ENCODE data around the gene PRKCB.

Gene PRKCB

GRCh38 chr16:23922406-23922805 lies 86.6 kb downstream of the PRKCB start:
- H3K4me3 ChIP-seq (ENCODE audit: low read depth, low read length), result no peak overlapping the region
- ChIA-PET POLR2A (no interaction called here), CTCF (interaction anchor here (0.6 kb wide), 1 partner anchor 37 kb away, joined by 3 read pairs; no protein-coding TSS in a partner anchor)
- H3K27ac ChIP-seq (ENCODE audit: extremely low read depth, low read depth, low read length), result no peak overlapping the region
- no peaks in the 10 kb centered on the region for H3K9me3 ChIP-seq (ENCODE audit: control insufficient read depth, insufficient read depth, low read depth, low read length)
- H3K36me3 ChIP-seq (ENCODE audit: control insufficient read depth in 2 of 2, insufficient read depth in 1 of 2, low read length in 2 of 2), result no peaks in the 10 kb centered on the region
- H3K4me1 ChIP-seq (ENCODE audit: control insufficient read depth, insufficient read depth, low read length), result no peaks in the 10 kb centered on the region
- TF ChIP-seq, protein P1, sequence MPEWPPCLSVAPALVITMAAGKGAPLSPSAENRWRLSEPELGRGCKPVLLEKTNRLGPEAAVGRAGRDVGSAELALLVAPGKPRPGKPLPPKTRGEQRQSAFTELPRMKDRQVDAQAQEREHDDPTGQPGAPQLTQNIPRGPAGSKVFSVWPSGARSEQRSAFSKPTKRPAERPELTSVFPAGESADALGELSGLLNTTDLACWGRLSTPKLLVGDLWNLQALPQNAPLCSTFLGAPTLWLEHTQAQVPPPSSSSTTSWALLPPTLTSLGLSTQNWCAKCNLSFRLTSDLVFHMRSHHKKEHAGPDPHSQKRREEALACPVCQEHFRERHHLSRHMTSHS (tag by site-specific recombination; IDR thresholded peaks at IDR 0.05), result no peak
- TF ChIP-seq ZNF747 (tag by site-specific recombination; IDR thresholded peaks at IDR 0.05) (no peak), ZNF292 (tag by site-specific recombination; IDR thresholded peaks at IDR 0.05; ENCODE audit: borderline replicate concordance, low read depth) (no peak), KLF8 (tag by site-specific recombination; IDR thresholded peaks at IDR 0.05) (no peak), HOXA7 (CRISPR knock-in tag; IDR thresholded peaks at IDR 0.05; ENCODE audit: borderline replicate concordance) (no peak), ZNF843 (tag by site-specific recombination; IDR thresholded peaks at IDR 0.05) (no peak), ZNF23 (tag by site-specific recombination; IDR thresholded peaks at IDR 0.05; ENCODE audit: borderline replicate concordance) (no peak), ZNF654 (tag by site-specific recombination; IDR thresholded peaks at IDR 0.05; ENCODE audit: low read depth) (no peak), ZNF692 (tag by site-specific recombination; IDR thresholded peaks at IDR 0.05) (no peak), ZSCAN18 (tag by site-specific recombination; IDR thresholded peaks at IDR 0.05) (no peak), ZNF184 (tag by site-specific recombination; IDR thresholded peaks at IDR 0.05) (no peak), YY2 (tag by site-specific recombination; IDR thresholded peaks at IDR 0.05) (no peak), ZFP69B (tag by site-specific recombination; IDR thresholded peaks at IDR 0.05) (no peak), REST (tag by site-specific recombination; IDR thresholded peaks at IDR 0.05) (no peak), ZNF544 (tag by site-specific recombination; IDR thresholded peaks at IDR 0.05) (no peak)
- TF ChIP-seq, protein P2, sequence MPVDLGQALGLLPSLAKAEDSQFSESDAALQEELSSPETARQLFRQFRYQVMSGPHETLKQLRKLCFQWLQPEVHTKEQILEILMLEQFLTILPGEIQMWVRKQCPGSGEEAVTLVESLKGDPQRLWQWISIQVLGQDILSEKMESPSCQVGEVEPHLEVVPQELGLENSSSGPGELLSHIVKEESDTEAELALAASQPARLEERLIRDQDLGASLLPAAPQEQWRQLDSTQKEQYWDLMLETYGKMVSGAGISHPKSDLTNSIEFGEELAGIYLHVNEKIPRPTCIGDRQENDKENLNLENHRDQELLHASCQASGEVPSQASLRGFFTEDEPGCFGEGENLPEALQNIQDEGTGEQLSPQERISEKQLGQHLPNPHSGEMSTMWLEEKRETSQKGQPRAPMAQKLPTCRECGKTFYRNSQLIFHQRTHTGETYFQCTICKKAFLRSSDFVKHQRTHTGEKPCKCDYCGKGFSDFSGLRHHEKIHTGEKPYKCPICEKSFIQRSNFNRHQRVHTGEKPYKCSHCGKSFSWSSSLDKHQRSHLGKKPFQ (tag by site-specific recombination; IDR thresholded peaks at IDR 0.05), result no peak
- TF ChIP-seq, protein P3, sequence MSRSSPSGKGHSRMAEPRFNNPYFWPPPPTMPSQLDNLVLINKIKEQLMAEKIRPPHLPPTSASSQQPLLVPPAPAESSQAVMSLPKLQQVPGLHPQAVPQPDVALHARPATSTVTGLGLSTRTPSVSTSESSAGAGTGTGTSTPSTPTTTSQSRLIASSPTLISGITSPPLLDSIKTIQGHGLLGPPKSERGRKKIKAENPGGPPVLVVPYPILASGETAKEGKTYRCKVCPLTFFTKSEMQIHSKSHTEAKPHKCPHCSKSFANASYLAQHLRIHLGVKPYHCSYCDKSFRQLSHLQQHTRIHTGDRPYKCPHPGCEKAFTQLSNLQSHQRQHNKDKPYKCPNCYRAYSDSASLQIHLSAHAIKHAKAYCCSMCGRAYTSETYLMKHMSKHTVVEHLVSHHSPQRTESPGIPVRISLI (tag by site-specific recombination; IDR thresholded peaks at IDR 0.05), result no peak

Measured in HEK293 (cell line).